NCI-H345 (cell line): ENCODE data around the gene DLG2.
"Not testable (repeated sequence)": the region's sequence is repeated elsewhere in the genome, so short reads cannot be mapped to it uniquely, and the experiment has no call there.

Source experiments
- DNase-seq: peaks from one replicate; lab custom pipeline; 2025; lab: John Stamatoyannopoulos, UW

DLG2 gene

DNA sequence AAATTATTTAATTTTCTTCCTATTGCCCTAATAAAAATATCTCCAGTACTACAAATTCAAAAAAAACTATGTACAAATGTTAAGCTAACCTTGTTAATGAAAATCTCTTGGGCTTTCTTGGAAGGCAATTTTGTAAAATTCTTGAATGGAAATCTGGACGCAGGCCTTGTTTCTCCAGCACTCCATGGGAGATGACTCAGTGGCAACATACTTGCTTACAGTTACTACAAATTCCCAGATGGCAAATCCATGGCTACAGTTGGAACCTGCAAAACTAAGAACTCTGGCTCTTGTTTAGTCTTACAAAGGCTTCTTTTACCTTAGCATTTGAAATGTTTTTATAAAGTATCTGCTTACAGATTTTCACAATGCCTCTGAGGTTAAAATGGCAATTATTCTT, 725.2 kb downstream of the DLG2 start:
- no peak for DNase-seq

DNA sequence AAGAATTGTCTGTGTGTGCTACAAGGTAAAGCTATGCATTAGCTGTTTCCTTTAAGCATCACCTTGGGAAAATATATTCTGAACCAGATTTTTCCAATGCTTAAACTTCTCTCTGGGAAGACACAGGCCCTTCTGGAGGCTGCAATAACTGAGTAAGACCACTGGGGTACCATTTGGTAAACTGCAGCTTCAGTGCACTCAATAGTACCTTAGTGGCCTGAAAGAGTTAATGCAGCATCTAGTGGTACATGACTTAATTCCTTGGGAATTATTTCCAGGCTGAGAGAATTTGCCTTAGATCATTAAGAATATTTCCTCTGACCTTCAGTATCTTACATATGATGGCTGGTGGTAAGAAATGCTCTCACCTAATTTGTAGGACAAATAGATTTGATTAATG, 727.4 kb downstream of the DLG2 start:
- no peak for DNase-seq

DNA sequence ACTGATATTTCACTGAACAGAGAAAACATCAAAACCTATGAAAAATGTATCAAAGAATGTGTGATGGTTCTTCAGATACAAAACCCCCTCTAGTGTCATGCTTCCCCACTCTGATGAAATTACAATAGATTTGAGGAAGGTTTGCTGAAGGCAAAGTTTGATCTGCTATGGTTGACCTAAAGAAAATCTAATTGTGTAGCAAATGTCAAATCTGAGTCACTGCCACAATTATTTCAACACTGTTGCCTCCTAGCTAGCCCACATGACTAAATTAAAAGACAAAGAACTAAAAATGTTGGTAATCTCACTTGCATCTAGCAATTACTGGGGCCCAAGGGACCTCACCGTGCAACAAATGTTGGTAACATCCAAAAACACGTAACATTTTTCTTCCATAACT, 728.0 kb downstream of the DLG2 start:
- DNase-seq = no peak

DNA sequence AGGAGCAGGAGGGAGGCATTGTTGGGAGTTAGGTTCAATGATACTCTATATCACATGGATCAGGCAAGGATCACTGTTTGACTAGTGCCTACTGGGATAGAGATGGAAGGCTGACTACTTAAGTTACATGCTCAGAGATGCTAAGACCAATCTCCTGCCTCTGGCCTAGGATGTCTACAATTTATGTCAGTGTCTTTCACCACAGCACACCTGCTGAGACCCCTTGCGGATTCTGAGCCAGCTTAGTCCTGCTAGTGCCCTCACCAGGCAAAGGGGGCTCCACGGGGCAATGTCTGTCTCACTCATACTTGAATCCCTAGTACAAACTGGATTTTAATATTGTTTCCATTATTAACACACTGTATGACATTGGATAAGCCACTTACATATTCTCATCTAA, 732.5 kb downstream of the DLG2 start:
- DNase-seq = no peak

DNA sequence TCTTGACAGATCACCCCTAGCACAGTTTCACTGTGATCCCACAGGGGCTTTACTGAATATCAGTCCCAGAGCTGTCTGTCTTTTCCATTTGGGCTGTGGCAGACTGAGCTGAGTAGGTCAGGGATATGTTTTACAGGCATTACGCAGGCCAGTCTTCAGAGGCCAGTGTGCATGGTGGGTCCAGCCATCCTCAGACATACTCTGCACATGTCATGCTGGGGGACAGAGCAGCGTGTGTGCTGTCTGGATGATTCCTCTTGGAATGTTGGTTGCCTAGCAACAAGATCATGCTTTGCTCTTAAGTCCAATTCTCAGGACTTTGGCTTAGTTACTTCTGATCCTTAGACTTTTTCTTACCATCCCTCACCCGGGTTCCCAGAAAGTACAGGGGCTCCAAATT, 736.5 kb downstream of the DLG2 start:
- no peak for DNase-seq

DNA sequence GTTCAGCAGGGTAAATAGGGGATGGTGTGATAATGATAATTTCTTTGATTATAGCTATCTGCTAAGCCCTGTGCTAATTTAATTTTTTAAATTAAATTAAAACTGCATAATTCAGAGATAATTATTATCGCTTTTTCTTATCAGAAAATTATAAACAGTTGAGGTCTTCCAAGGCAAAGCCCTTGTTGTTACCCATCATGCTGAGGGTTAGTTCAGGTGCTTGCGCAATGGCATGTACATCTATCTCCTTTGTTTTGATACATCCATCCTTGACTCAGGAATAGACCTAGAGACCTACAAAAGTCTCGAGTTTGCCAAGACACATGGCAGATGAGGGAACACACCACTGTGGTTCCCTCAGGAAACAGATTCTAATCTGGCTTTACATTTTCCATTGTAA, 737.6 kb downstream of the DLG2 start:
- no peak for DNase-seq

DNA sequence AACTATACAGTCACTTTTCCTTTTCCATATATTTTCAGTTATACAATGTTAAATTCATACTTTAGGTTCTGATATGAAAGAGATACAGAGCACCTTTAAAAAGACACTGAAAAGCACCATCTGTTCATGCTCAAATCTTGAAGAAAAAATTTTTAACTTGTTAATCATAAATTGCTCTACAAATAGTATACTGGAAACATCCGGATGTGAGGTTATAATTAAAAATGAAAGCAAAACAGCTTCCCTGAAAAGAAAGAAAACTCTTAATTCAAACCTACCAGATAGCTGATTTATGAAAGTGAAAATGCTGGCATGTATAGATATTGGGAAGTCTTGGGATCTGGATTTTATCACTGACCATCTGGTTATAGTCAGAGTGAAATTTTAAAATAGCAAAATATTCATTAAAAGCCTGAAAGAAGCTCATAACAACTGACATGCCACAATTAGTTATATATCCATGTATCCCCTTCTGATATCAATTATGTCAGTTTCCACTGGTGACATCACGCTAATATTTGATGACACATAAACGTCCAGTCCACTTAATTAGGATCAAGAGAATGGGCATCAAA, 740.0 kb downstream of the DLG2 start:
- no peak for DNase-seq

DNA sequence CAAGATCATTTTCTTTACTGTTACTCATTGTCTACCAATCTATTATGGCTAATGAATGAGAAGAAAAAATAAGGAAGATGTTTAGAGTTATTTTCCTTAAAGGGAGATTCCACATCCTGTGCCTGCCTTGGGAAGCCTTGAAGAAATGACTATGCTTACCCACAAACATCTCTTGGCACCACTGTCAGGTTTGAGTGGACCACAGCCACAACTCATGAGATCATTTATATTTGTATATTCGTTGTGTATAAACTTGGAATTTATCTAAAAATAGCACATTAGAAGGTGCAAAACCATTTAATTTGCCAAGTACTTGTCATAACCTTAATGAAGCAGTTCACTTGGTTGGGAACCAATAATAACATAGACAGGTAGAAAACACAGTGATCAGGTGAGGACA, 740.8 kb downstream of the DLG2 start:
- no peak for DNase-seq

DNA sequence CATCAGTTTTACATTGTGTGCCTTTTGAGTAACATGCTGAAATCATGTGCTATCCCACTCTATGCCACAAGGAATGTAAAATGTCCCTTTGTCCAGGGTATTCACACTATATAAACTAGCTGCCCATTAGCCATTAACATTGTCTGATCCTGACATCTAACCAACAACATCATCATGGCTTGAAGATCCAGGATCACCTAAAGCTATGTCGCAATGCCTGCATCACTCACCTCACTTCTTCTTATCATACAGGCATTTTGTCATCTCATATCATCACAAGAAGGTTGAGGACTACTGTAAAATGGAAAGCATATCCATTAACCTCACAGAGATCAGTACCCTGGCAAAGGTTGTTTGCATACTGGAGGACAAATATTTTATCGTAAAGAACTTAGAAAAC, 742.3 kb downstream of the DLG2 start:
- no peak for DNase-seq

DNA sequence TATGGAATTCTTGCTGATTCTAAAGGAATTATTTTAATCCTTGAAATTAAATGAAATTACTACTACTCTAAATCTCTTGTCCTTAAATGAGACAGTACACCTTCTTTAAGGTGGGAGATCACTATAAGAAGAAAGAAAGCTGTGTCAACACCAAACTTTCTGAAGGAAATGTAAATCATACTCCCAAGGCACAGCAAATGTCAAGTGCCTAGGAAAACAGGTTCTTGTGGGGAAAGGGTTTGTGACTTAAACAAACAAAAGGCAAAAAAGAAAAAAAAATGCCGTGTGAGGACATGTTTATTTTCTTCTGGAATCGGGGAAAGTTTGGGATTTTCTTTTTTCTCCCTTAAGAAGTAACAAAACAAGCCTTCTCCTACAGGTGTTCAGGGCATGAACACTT, 745.1 kb downstream of the DLG2 start:
- DNase-seq = no peak

DNA sequence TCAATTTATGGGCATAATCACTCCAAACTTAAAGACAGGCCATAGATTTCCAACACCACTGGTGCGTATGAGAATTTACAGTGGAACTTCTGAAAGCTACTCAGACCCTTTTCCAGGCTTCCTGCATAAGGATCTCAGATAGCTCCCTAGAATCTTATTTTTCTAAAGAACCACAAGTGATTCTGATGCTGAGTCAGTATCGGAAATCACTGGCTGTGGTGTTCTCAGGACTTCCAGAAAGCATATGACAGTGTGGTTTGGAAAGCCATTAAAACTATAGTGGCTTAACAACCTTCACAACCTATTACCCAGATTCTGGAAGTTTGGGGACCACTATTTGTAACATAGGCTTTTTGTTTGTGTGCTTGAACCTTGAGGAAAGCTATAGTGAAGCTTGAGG, 756.0 kb downstream of the DLG2 start:
- no peak for DNase-seq

DNA sequence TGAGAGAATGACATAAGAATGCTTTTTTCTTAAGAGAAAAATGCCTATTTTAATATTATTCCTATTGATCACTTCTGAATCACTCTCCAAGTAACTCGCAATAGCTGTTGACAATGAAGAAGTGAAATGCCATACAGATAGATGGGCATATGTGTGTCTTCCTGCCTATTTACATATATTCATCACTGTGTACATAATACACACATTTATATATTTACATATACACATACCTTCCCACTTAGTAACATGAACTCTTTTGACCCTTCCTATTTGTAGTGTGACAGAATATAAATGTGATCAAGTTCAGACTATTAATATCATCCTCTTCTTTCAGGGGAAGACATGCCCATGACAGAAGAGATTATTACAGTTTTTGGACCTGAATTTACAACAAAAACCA, 756.7 kb downstream of the DLG2 start:
- DNase-seq = no peak

DNA sequence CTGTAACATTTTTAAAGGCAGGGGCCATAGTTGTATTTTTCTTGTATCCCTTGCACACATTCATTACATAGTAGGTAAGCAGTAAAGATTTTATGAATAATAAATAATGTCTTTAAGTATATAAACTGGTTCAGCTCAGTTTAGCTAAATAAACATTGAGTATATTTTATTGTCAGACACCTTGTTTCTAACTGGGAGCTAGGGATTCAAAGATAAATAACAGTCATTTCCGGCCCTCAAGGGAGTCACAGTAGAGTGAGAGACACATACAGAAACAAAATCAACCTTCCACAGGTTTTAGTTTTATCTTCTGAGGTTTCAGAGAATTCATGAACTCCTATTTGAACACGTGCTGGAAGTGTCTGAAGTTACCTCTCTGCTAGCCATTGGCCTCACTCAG, 760.2 kb downstream of the DLG2 start:
- DNase-seq = no peak

DNA sequence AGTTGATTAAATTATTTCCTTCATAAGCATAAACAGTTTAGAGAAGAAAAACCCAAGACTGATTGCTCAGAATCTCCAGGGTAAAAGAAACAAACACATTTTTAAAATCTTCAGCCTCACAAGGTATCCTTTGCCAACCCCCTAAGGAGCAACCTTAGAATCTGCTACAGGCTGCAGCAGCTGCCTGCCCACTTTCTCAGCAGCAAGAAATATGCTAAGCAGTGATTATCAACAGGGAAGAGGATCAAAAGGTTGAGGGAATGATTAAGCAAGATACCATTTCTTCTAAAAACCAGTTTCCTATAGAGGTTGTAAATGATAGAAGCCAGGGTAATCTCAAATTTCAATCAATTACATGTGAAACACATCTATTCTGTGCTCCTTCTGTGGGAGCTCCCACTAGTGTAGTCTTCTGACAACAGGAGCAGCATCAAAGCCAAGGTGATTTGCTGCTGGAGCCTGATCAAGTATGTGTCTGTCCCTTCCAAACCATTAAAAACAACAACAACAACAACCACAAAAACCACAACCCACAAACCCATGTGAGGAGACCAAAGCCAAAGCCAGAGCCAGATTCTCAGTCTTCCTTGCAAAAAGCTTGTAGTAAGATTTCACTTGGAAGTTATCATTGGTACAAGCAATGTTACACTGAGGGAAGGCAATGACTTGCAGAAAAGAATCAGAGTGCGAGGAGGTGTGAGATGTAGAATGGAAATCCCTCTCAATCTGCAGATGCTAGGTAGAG, 761.2 kb downstream of the DLG2 start:
- no peak for DNase-seq

DNA sequence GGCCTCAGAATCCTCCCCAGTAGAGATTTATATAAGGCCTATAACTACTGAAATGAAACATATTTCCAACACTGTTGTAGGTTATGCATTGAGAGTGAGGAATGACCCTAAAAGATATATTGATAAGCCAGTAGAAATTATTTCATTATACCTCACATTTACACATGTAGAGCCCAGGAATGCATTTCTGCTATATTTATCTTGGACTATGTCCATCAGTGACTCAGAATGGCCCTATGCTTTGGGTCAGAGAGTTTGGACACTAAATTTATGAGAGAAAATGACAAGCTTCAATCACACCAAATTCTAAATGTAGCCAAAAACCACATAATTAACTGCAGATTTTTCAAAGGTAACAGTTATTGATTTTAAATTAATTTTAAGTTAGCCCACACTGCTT, 761.9 kb downstream of the DLG2 start:
- no peak for DNase-seq

DNA sequence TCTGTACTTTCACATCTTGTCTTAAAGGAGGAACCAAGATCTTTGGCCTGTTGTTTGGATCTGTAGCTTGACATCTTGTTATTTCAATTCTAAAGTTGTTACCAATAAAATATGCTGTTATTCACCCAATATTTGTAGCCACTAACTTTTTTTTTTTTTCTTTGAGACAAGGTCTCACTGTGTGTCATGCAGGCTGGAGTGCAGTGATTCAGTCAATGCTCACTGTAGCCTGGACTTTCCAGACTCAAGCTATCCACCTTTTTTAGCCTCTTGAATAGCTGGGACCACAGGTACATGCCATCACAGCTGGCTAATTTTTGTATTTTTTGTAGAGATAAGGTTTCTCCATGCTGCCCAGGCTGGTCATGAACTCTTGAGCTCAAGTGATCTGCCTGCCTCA, 769.4 kb downstream of the DLG2 start:
- DNase-seq = no peak

DNA sequence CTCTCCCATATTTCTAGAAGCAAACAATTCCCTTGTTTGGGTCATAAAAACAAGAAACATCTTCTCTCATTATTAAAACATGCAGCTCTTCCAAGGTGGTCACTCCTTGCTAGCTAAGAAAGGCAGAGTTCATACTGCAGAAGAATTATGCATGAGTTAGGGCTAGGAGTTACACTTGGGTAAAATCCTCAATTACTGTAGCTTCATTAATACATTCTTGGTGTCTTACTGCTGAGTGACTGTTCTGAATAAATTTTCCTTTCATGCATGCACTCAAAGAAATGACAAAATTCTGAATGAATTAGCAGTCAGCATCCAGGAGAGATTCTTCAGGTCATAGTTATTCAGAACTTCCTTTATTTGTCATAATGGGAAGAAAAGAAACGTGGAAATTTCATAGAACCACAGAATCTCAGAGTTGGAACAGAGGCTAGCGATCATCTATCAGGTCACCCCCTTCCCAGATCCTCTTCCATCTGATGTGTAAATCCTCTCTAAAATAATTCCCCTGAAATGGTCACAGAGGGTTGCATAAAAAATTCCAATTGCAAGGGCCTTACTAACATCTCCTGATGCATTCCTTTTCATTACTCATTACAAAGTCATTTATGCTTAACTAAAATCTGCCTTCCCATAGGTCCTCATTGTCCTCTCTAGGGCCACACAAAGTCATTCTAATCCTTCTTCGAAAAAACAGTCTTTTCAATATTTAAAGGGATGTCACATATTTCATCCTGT, 771.5 kb downstream of the DLG2 start:
- DNase-seq = no peak

DNA sequence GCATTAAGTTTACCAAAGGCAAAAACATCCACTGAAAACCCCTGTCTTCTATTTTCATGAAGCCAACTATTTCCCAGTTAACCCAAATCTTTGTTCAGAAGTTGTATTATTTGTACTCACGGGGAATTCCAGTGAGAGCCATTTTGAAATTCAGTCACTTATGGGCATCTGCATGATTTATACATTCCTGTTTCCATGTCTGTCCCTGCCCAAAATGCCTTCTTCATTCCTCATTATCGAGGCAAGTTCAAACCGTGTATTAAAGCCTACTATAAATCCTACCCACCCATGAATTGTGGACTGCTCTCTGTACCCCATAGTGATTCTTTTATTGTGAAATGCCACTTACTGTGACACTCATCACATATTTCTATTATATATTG, 772.7 kb downstream of the DLG2 start:
- no peak for DNase-seq

DNA sequence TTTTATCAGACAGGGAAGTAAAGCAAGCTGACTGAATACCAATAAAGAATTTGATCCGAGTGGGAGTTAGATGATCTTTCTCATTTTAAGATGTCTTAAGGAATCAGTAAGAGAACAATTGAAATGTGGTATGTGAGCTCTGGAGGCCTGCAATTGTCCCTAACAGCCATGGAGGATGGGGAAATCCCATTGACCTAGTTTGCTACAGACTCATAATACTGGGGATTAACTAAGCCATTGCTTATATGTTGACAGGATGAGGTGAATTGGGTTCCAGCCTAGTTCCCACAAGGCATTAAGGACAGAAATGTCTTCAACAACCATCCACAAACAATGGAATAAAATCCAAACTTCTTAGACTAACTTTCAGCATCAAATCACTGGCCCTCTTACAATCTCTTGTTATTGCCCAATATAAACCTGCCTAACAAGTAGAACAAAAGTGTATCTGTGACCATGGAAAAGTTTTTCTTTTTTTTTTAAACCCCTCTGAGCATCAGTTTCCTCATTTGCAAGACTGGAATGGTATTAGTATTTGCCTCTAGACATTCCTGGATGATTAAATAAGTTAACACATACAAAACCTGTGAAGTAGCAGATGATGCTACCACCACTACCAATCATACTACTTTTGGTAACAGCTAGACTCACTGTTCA, 773.2 kb downstream of the DLG2 start:
- no peak for DNase-seq

DNA sequence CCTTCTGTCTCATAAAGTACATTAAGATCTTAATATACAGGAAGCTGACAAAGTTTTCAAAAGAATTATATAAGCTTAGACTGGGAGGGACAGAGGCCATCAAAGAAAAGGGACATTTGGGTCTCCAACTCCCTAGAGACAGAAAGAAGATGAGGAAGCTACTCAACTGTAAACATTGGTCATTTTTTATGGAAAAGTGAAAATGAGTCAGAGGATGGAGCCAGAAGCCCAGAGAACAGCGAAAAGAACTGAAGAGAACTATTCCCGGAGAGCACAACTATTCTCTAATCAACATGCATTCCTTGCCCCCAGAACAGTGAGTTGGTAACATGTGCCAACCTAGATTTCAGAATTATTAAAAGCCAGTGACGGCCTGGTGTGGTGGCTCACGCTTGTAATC, 779.3 kb downstream of the DLG2 start:
- no peak for DNase-seq

DNA sequence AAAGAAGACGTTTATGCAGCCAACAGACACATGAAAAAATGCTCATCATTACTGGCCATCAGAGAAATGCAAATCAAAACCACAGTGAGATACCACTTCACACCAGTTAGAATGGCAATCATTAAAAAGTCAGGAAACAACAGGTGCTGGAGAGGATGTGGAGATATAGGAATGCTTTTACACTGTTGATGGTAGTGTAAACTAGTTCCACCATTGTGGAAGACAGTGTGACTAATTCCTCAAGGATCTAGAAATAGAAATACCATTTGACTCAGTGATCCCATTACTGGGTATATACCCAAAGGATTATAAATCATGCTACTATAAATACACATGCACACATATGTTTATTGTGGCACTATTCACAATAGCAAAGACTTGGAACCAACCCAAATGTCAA, 786.9 kb downstream of the DLG2 start:
- DNase-seq = not testable (repeated sequence)

DNA sequence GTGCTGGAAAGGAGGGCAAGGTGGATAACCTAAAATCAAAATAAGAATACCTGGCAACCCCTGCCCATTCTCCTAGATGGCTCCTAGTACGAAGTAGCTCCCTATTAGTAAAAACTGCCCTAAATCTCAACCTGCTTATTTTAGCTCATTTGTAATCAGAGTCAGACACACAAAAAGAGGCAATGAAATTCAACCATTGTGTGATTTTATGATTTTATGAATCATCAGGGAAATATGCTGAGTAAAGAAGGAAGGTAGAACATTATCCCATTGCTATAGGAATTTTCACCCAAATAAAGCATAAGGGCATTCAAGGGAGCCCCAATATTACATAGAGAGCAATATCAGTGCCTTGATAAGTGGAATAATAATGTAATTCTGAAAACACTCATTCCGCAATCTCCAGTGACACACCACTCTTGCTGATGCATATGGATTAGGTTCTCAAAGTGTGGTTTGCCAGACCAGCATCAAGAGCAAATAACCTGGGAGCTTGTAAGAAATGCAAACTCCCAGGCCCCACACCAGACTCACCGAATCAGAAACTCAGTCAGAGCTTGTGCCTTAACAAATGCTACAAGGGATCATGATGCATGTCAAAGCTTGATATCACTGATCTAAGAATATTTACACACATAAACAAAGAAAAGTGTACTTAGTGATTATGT, 789.6 kb downstream of the DLG2 start:
- DNase-seq = no peak

DNA sequence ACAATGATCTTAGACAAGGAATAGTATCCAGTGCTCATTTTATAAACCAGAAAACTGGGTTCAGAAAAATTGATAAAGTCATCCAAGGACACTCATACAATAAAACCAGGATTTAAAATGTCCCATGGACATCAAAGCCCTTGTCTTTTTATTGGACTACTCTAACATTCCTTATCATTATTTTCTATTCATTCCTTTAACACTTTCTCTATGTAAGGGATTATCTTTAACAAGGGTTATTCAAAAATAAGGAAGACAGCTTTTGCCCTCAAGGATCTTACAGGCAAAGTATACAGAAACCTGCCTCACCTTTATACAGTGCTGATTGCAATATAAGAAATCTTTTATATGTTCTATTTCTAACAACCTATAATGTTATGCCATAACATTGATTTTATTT, 790.8 kb downstream of the DLG2 start:
- DNase-seq = no peak
